ENCODE data around the gene REEP5. TPM values are rescaled to one million over a fixed set of nuclear protein-coding genes. Genes with fewer than 3 reads are reported as not detected.
"Not testable (repeated sequence)": the region's sequence is repeated elsewhere in the genome, so short reads cannot be mapped to it uniquely, and the experiment has no call there.

The REEP5 gene
- total RNA-seq, 2 experiments from 2014 or later: 95.0 to 96.3 TPM

DNA sequence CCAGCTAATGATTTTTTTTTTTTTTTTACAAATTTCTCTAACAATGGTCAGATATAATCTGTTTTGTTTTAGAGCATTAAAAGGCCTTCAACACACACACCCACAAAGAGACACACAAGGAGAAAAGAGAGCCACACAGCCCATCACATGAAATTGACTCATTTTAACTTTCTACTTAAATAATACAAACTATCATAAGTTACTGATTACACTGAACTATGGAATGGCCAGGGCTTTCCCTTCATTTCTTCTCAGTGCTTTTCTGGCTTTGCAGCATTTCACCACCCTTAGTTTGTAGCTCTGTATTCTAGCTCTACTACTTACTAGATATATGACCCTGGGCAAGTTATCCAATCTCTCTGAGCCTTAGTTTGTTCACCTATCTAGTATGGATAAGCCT lies 13.2 kb downstream of the REEP5 start:
- DNase-seq: no peak
- no peak overlapping the region for H3K4me3 Mint-ChIP-seq
- no peaks in the 10 kb centered on the region for H3K9me3 Mint-ChIP-seq
- CTCF ChIA-PET: interaction anchor here (0.9 to 1.8 kb wide), 2 partner anchors 14 to 66 kb away, joined by 3 to 4 read pairs; no protein-coding TSS in a partner anchor
- POLR2A ChIA-PET: no interaction called here
- peaks cover 61% of the 10 kb centered on the region for H3K36me3 Mint-ChIP-seq (ENCODE audit: low read depth)
- H3K4me1 Mint-ChIP-seq: peaks cover 20% of the 10 kb centered on the region
- H3K27ac Mint-ChIP-seq: no peak overlapping the region
- H3K27me3 Mint-ChIP-seq: no peaks in the 10 kb centered on the region

DNA sequence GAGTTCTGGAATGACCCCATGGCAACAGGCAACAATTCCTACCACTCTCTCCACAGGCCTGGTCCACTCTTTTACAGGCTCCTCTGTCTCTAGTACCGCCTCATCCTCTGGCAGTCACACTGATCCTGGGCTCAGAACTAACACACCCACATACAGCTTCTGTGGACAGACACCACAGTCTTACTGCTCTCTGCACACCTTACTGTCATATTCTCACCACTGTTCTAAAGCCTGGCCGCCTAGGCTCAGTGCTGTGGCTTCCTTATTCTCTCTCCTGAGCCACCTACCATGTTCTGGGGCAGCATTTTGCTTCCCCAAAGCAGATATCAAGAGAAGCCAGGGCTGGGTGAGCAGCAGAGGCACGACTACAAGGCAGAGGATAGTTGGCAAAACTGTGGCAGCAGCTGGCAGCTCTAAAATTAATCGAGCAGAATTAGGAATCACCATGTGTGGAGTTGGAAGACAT lies 14.8 kb downstream of the REEP5 start:
- no peak overlapping the region for H3K27ac Mint-ChIP-seq
- no peak for DNase-seq
- ChIA-PET CTCF (no interaction called here), POLR2A (interaction anchor here (1.5 kb wide), 1 partner anchor 29 kb away, joined by 4 read pairs; no protein-coding TSS in a partner anchor)
- no peak overlapping the region for H3K4me3 Mint-ChIP-seq
- no peaks in the 10 kb centered on the region for H3K27me3 Mint-ChIP-seq
- peaks cover 11% of the 10 kb centered on the region for H3K4me1 Mint-ChIP-seq
- no peaks in the 10 kb centered on the region for H3K9me3 Mint-ChIP-seq
- H3K36me3 Mint-ChIP-seq (ENCODE audit: low read depth): peaks cover 58% of the 10 kb centered on the region

DNA sequence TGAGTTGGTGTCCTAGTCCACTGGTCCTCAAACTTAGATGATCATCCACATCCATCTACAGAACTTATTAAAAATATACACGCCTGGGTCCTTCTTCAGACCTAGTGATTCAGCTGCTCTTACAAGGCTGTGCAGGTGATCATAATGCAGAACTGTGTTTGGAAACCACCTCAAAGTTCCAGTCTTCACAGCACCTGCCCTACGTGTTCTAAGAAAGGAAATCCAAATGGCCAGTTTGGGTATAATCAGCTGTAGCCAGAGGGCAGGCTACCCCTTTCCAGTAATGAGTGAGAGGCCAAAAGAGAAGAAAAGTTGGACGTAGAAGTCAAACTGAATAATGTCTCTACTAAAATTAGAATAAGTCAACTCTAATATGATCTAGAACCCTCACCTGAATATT lies 15.4 kb downstream of the REEP5 start:
- no peak overlapping the region for H3K27ac Mint-ChIP-seq
- ChIA-PET POLR2A (interaction anchor here (1.5 kb wide), 1 partner anchor 28 kb away, joined by 4 read pairs; no protein-coding TSS in a partner anchor), CTCF (no interaction called here)
- H3K9me3 Mint-ChIP-seq: no peaks in the 10 kb centered on the region
- H3K36me3 Mint-ChIP-seq (ENCODE audit: low read depth): peaks cover 56% of the 10 kb centered on the region
- H3K27me3 Mint-ChIP-seq: no peaks in the 10 kb centered on the region
- no peak overlapping the region for H3K4me3 Mint-ChIP-seq
- no peak for DNase-seq
- H3K4me1 Mint-ChIP-seq: peaks cover 7% of the 10 kb centered on the region

DNA sequence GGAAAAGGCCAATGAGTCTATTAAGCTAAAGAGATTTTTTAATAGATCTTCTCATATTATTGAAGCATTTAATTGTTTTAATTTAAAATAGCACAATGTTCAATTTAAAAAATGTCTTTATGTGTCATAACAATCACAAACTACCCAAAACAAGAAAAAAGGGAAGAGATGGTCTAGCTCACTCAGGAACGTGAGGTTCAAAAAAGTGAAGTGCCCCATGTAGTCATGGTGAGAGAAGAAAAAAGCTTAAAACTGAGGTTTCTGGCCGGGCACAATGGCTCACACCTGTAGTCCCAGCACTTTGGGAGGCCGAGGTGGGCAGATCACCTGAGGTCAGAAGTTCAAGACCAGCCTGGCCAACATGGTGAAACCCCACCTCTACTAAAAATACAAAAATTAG lies 17.0 kb downstream of the REEP5 start:
- H3K4me1 Mint-ChIP-seq, H3K27ac Mint-ChIP-seq, H3K4me3 Mint-ChIP-seq, H3K9me3 Mint-ChIP-seq, H3K27me3 Mint-ChIP-seq, DNase-seq: not testable (repeated sequence)
- H3K36me3 Mint-ChIP-seq (ENCODE audit: low read depth): peaks cover 55% of the 10 kb centered on the region
- CTCF ChIA-PET: interaction anchor here (1.1 kb wide), 1 partner anchor 16 kb away, joined by 3 read pairs; no protein-coding TSS in a partner anchor
- POLR2A ChIA-PET: interaction anchor here (1.6 kb wide), 1 partner anchor 71 kb away, joined by 6 read pairs; the partner anchor contains the start of gene DCP2

DNA sequence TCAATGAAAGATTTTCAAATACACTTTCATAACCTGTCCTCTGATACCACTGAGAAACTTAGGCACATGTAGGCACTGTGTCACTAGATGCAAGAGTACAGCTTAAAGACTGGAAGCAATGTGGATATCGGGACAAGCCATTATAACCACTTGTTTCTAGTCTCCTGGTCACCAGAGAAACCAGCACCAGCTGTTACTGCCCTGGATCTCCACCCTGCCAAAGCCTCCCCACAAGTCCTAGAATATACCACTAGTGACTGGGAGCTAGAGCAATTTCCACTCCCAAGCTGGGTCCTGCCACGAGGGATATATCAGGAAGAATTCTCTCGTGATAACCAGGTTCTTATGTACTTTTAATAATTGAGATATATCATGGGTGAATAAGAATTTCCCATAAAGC lies 19.5 kb downstream of the REEP5 start:
- Mint-ChIP-seq H3K9me3 (no peaks in the 10 kb centered on the region), H3K27me3 (no peaks in the 10 kb centered on the region), H3K4me1 (peaks cover 7% of the 10 kb centered on the region), H3K36me3 (ENCODE audit: low read depth) (peaks cover 61% of the 10 kb centered on the region), H3K27ac (no peak overlapping the region), H3K4me3 (no peak overlapping the region)
- ChIA-PET POLR2A (interaction anchor here (1.4 to 1.9 kb wide), 2 partner anchors 12 to 41 kb away, joined by 3 to 9 read pairs; partner anchors contain the start of gene SRP19), CTCF (interaction anchor here (0.8 to 2.2 kb wide), 9 partner anchors 9 to 211 kb away, joined by 3 to 11 read pairs (median 3); no protein-coding TSS in a partner anchor)
- DNase-seq: no peak

DNA sequence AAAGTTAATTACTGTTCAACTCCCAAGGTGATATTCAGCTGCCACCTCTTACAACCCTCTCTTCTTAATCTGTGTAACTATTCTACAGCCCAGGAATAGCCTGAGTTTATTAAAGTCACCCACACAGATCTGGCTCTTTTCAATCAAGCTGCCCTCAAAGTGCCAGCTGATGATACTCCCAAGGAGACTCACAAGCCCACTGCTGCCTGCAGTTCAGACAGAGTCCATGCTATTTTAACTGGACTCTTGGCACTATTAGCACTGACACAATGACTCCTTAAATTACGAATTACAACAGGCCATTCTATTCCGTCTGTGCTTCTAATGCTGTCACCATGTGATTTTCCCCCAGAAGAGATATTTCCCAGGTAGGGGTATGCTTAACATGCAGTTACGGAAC lies 26.3 kb downstream of the REEP5 start:
- POLR2A ChIA-PET: interaction anchor here (0.7 kb wide), 1 partner anchor 92 kb away, joined by 3 read pairs; no protein-coding TSS in a partner anchor
- no peaks in the 10 kb centered on the region for H3K9me3 Mint-ChIP-seq
- DNase-seq: no peak
- peaks cover 12% of the 10 kb centered on the region for H3K4me1 Mint-ChIP-seq
- CTCF ChIA-PET: interaction anchor here (1.0 to 1.8 kb wide), 3 partner anchors 8 to 27 kb away, joined by 3 to 4 read pairs (median 3); no protein-coding TSS in a partner anchor
- H3K27me3 Mint-ChIP-seq: no peaks in the 10 kb centered on the region
- no peak overlapping the region for H3K27ac Mint-ChIP-seq
- H3K36me3 Mint-ChIP-seq (ENCODE audit: low read depth): peaks cover 68% of the 10 kb centered on the region
- no peak overlapping the region for H3K4me3 Mint-ChIP-seq

DNA sequence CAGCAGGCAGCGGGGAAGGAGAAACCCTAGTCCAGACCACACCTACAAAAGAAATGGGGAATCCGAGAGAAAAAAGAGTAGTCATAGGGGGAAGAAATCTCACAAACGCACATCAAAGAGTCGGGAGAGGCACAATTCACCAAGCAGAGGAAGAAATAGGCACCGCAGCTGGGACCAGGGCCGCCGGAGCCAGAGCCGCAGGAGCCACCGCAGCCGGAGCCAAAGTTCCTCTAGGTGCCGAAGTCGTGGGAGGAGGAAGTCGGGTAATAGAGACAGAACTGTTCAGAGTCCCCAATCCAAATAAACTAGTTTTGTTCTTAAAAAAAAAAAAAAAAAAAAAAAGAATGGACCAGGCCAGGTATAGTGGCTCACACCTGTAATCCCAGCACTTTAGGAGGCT lies 29.3 kb downstream of the REEP5 start:
- no peak for DNase-seq
- ChIA-PET CTCF (no interaction called here), POLR2A (no interaction called here)

DNA sequence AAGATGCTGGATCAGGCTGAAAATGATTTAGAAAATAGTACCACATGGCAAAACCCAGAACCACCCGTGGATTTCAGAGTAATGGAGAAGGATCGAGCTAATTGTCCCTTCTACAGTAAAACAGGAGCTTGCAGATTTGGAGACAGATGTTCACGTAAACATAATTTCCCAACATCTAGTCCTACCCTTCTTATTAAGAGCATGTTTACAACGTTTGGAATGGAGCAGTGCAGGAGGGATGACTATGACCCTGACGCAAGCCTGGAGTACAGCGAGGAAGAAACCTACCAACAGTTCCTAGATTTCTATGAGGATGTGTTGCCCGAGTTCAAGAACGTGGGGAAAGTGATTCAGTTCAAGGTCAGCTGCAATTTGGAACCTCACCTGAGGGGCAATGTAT lies 30.0 kb downstream of the REEP5 start:
- peaks cover 60% of the 10 kb centered on the region for H3K36me3 Mint-ChIP-seq (ENCODE audit: low read depth)
- H3K27me3 Mint-ChIP-seq, CTCF ChIA-PET, H3K9me3 Mint-ChIP-seq, DNase-seq, H3K4me3 Mint-ChIP-seq: not testable (repeated sequence)
- H3K27ac Mint-ChIP-seq: peak overlapping the region; percentile 13
- H3K4me1 Mint-ChIP-seq: peaks cover 30% of the 10 kb centered on the region
- POLR2A ChIA-PET: interaction anchor here (1.1 kb wide), 1 partner anchor 31 kb away, joined by 4 read pairs; the partner anchor contains the start of gene SRP19

More for the DNA sequence above, 29.3 kb downstream of the REEP5 start:
- Mint-ChIP-seq H3K36me3 (ENCODE audit: low read depth) (peaks cover 62% of the 10 kb centered on the region), H3K27me3 (no peaks in the 10 kb centered on the region), H3K4me3 (no peak overlapping the region), H3K4me1 (peaks cover 24% of the 10 kb centered on the region), H3K9me3 (peaks cover 4% of the 10 kb centered on the region), H3K27ac (no peak overlapping the region)

DNA sequence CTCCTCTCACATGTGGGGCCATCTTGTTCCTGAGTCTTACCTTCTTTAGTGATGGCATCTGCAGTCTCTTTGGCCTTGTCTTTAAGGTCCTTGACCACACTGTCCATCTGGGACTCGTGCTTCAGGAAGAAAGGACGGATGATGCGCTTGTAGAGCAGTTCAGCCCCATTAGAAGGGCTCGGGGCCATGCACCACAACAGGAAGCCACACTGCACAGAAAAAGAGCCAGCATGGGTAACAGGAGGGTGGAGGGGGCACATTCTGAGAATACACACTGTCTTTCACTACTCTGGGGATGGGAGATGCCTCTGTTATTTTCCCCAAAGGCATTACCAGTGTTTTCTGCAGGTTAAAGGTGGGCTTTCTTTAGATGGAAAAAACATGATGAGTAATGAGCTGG lies 35.1 kb downstream of the REEP5 start:
- Mint-ChIP-seq H3K4me1 (peaks cover 43% of the 10 kb centered on the region), H3K27me3 (no peaks in the 10 kb centered on the region), H3K4me3 (peak overlapping the region; percentile 14), H3K9me3 (peaks cover 4% of the 10 kb centered on the region), H3K36me3 (ENCODE audit: low read depth) (peaks cover 48% of the 10 kb centered on the region), H3K27ac (peak overlapping the region; percentile 80)
- ChIA-PET CTCF (interaction anchor here (0.8 to 3.1 kb wide), 4 partner anchors 8 to 109 kb away, joined by 3 to 16 read pairs (median 4); partner anchors contain the start of gene REEP5), POLR2A (interaction anchor here (0.6 to 2.1 kb wide), 6 partner anchors 9 to 43 kb away, joined by 3 to 11 read pairs (median 3); partner anchors contain the start of gene REEP5)
- peak; percentile 48 for DNase-seq

DNA sequence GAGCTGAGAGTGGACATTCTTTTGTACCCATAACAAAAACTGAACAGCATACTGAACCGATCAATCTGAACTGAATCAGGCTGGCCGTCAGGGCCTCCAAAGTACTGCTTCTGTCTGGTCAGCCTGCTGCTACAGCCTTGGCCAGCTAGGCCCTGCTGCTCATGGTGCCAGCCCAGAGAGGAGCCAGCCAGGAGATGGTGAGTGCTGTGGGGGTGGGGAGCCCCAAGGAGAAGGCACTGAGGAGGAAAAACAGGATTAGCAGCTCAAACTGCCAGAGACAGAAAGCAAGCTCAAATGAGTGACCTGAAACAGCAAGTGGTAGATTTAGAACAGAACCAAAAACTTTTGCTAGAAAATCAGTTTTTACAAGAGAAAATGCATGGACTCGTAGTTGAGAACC lies 37.0 kb downstream of the REEP5 start:
- Mint-ChIP-seq H3K9me3 (peaks cover 4% of the 10 kb centered on the region), H3K27ac (no peak overlapping the region), H3K36me3 (ENCODE audit: low read depth) (peaks cover 47% of the 10 kb centered on the region)

DNA sequence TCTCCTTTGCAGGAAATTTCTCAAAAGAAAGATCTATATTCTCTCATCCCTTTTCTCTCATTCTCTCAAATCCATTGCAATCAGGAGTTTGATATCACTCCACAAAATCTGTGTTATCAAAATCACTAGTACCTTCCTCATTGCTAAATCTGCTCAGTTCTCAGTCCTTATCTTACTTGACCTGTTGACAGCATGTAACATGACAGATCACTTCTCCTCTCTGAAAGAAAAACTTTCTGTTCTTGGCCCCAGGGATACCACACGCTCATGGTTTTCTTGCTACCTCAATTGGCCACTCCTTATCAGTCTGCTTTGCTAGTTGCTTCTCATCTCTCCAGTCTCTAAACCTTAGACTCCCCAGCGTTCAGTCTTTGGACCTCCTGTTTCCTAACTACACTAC lies 38.8 kb downstream of the REEP5 start:
- Mint-ChIP-seq H3K27me3 (no peaks in the 10 kb centered on the region), H3K27ac (no peak overlapping the region), H3K4me1 (peaks cover 54% of the 10 kb centered on the region), H3K9me3 (no peaks in the 10 kb centered on the region), H3K4me3 (no peak overlapping the region), H3K36me3 (ENCODE audit: low read depth) (peaks cover 48% of the 10 kb centered on the region)
- ChIA-PET POLR2A (no interaction called here), CTCF (no interaction called here)
- no peak for DNase-seq

More for the DNA sequence above, 37.0 kb downstream of the REEP5 start:
- Mint-ChIP-seq H3K4me1 (peaks cover 53% of the 10 kb centered on the region), H3K27me3 (no peaks in the 10 kb centered on the region), H3K4me3 (no peak overlapping the region)
- CTCF ChIA-PET: interaction anchor here (0.9 kb wide), 1 partner anchor 38 kb away, joined by 3 read pairs; no protein-coding TSS in a partner anchor
- DNase-seq: no peak
- POLR2A ChIA-PET: interaction anchor here (0.7 to 1.5 kb wide), 5 partner anchors 15 to 127 kb away, joined by 3 to 7 read pairs (median 3); partner anchors contain the start of gene SRP19

DNA sequence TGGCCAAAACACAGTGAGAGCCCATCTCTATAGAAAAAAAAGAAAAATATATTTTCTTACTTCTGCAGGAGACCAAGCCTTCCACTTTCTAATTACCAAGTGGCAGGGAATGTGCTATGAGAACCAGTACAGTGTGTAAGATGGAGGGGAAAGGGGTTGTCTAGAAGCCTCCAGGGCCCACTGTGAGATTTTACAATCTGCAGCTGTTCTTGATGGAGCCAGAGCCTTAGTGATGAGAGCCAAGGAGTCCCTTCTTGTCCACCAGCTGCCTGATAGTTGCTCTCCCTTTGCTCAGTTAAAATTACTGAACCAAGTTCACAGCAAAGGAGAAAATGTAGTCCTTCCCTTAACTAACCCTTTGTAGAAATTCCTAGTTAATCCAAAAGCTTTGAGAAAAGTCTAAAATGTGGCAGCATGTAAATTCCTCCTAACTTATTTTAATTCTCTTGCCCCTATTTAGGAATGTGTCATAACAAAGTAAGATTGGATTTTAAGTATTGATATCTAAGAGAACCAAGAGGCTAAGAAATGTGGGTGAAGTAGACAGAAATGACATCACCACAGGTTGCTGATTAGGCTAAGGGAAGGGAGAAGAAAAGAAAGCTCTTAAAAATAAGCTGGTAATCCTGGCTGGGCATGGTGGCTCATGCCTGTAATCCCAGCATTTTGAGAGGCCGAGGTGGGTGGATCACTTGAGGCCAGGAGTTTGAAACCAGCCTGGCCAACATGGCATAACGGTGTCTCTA lies 41.6 kb downstream of the REEP5 start:
- ChIA-PET CTCF (interaction anchor here (1.2 kb wide), 1 partner anchor 41 kb away, joined by 6 read pairs; the partner anchor contains the start of gene REEP5), POLR2A (interaction anchor here (0.8 to 2.6 kb wide), 8 partner anchors 10 to 96 kb away, joined by 3 to 10 read pairs (median 4); partner anchors contain the start of genes DCP2 and SRP19)
- DNase-seq: no peak
- Mint-ChIP-seq H3K36me3 (ENCODE audit: low read depth) (peaks cover 44% of the 10 kb centered on the region), H3K4me3 (no peak overlapping the region), H3K27ac (peak overlapping the region; percentile 44), H3K9me3 (no peaks in the 10 kb centered on the region), H3K4me1 (peaks cover 43% of the 10 kb centered on the region), H3K27me3 (no peaks in the 10 kb centered on the region)

DNA sequence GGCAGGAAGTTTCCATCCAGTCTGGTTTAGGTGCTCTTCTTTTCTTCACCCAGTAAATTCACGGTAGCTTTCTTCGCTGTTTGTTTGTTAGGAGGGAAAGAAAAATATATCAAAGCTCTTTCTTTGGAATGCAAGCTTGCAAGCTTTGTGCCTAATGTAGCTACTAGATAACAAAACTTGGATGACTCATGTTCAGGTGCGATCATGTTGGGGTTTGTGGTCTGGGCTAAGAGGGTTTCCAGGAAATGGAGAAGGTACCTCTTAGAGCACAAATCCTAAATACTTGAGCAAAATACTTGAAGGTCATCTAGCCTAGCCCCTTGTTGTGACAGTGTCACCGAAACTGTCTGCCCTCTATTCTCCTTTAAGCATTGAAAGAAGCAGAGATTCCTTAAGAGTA lies 43.3 kb downstream of the REEP5 start:
- peak; percentile 77 for DNase-seq
- H3K9me3 Mint-ChIP-seq: no peaks in the 10 kb centered on the region
- H3K36me3 Mint-ChIP-seq (ENCODE audit: low read depth): peaks cover 52% of the 10 kb centered on the region
- peak overlapping the region; percentile 71 for H3K27ac Mint-ChIP-seq
- peaks cover 52% of the 10 kb centered on the region for H3K4me1 Mint-ChIP-seq
- ChIA-PET POLR2A (interaction anchor here (0.8 to 3.3 kb wide), 11 partner anchors 9 to 144 kb away, joined by 3 to 19 read pairs (median 5); partner anchors contain the start of genes REEP5 and SRP19), CTCF (interaction anchor here (0.7 to 1.4 kb wide), 11 partner anchors 8 to 327 kb away, joined by 3 to 5 read pairs (median 3); partner anchors contain the start of gene SRP19)
- H3K27me3 Mint-ChIP-seq: no peaks in the 10 kb centered on the region
- peak overlapping the region; percentile 35 for H3K4me3 Mint-ChIP-seq
